Measurements from ENCODE around the gene HSPB6.

HSPB6 gene

DNA sequence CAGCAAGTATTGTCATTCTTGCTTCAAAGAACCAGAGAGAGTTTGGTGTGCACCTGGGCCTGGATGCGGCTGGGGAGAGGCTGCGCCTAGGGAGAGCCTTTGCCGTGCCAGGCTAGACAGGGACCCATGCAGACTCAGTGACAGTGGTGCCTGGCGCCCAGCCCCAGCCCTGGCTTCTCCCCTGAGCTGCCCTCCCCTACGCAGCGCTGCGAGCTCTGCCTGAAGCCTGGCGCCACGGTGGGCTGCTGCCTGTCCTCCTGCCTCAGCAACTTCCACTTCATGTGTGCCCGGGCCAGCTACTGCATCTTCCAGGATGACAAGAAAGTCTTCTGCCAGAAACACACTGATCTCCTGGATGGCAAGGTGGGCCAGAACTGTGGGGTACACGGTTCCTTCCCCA, 27.1 kb downstream of the HSPB6 start:
- Histone ChIP-seq H3K27me3 (ENCODE audit: low read length) (no peaks in the 10 kb centered on the region), H4K20me1 (ENCODE audit: low read depth, low read length) (no peaks in the 10 kb centered on the region), H3K27ac (ENCODE audit: low read depth, low read length) (no peak overlapping the region), H3K79me2 (ENCODE audit: insufficient read depth, low read length) (no peaks in the 10 kb centered on the region), H3K4me2 (ENCODE audit: low read depth, low read length, poor library complexity, severe bottlenecking) (no peak overlapping the region), H3F3A (ENCODE audit: insufficient read depth) (no peaks in the 10 kb centered on the region), H3K9ac (ENCODE audit: low read length) (no peak overlapping the region), H3K9me2 (replicated peaks; ENCODE audit: insufficient read depth, low read length) (no peaks in the 10 kb centered on the region), H3K36me3 (ENCODE audit: low read length) (no peaks in the 10 kb centered on the region; the same call in 1 of the 2 replicates), H2AFZ (ENCODE audit: low read depth, low read length, severe bottlenecking) (no peak overlapping the region), H3K9me3 (ENCODE audit: insufficient read depth, low read length) (no peaks in the 10 kb centered on the region), H3K4me3 (ENCODE audit: insufficient read depth, low read length, poor library complexity, severe bottlenecking) (no peak overlapping the region)
- no peak for TF ChIP-seq EZH2phosphoT487 (conservative IDR thresholded peaks at IDR 0.05; ENCODE audit: low read length)
- TF ChIP-seq CTCF (IDR thresholded peaks at IDR 0.05; ENCODE audit: insufficient read depth, low read length, poor library complexity, severe bottlenecking), result no peak

DNA sequence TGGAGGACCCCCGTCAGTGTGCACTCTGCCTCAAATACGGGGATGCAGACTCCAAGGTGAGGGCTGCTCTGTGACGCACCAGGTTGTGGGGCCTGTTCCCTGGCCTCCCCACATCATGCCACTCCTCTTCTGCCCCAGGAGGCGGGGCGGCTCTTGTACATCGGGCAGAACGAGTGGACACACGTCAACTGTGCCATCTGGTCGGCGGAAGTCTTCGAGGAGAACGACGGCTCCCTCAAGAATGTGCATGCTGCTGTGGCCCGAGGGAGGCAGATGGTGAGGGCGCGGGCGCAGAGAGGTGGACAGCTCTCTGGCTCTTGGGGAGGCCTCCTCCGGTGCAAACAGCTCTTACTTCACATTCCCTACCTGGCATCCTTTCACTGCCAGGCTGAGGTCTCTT, 27.8 kb downstream of the HSPB6 start:
- Histone ChIP-seq H3K27ac (ENCODE audit: low read depth, low read length) (no peak overlapping the region), H3K4me2 (ENCODE audit: low read depth, low read length, poor library complexity, severe bottlenecking) (no peak overlapping the region), H3K4me3 (ENCODE audit: insufficient read depth, low read length, poor library complexity, severe bottlenecking) (no peak overlapping the region), H3K9me2 (replicated peaks; ENCODE audit: insufficient read depth, low read length) (no peaks in the 10 kb centered on the region), H3K27me3 (ENCODE audit: low read length) (no peaks in the 10 kb centered on the region), H4K20me1 (ENCODE audit: low read depth, low read length) (no peaks in the 10 kb centered on the region), H3K36me3 (ENCODE audit: low read length) (no peaks in the 10 kb centered on the region; the same call in 1 of the 2 replicates), H3K9ac (ENCODE audit: low read length) (no peak overlapping the region), H3K9me3 (ENCODE audit: insufficient read depth, low read length) (no peaks in the 10 kb centered on the region), H3K79me2 (ENCODE audit: insufficient read depth, low read length) (no peaks in the 10 kb centered on the region), H2AFZ (ENCODE audit: low read depth, low read length, severe bottlenecking) (no peak overlapping the region), H3F3A (ENCODE audit: insufficient read depth) (no peaks in the 10 kb centered on the region)
- TF ChIP-seq EZH2phosphoT487 (conservative IDR thresholded peaks at IDR 0.05; ENCODE audit: low read length) (no peak), CTCF (IDR thresholded peaks at IDR 0.05; ENCODE audit: insufficient read depth, low read length, poor library complexity, severe bottlenecking) (no peak)

DNA sequence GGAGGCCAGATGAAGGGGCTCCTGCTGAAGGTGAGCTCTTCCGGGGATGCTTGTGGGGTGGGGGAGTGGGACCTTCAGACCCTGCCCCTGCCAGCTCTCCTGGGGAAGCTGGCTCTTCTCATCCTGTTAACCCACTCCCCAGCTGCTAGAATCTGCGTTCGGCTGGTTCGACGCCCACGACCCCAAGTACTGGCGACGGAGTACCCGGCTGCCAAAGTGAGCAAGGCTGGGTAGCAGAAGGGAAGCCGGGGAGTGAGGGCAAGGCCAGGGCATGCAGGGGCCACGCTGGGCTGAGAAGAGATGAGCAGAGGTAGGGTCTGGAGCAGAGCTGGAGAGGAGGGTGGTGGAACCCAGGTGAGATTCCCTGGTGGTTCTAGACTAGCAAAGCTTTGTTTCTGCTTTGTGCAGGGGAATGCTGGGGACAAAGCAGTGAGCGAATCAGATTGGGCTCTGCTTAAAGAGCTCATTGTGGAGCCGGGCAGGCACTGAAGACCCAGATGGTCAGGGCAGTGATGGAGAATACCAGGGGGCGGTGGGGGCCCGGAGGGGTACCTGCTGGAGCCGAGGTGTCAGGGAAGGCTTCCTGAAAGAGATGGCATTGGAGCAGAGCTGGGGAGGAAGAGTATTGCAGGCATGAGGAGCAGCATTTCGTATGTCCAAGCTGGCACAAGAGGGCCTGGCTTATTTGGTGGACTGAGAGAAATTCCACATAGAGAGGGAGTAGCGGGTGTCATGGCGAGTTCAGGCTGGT, 28.7 kb downstream of the HSPB6 start:
- H3K9me2 ChIP-seq (replicated peaks; ENCODE audit: insufficient read depth, low read length), result no peaks in the 10 kb centered on the region
- no peak for TF ChIP-seq EZH2phosphoT487 (conservative IDR thresholded peaks at IDR 0.05; ENCODE audit: low read length)
- no peak for TF ChIP-seq CTCF (IDR thresholded peaks at IDR 0.05; ENCODE audit: insufficient read depth, low read length, poor library complexity, severe bottlenecking)

More for the DNA sequence above, 28.7 kb downstream of the HSPB6 start:
- no peak overlapping the region for H2AFZ ChIP-seq (ENCODE audit: low read depth, low read length, severe bottlenecking)
- no peaks in the 10 kb centered on the region for H4K20me1 ChIP-seq (ENCODE audit: low read depth, low read length)
- no peak overlapping the region for H3K9ac ChIP-seq (ENCODE audit: low read length)
- no peak overlapping the region for H3K4me3 ChIP-seq (ENCODE audit: insufficient read depth, low read length, poor library complexity, severe bottlenecking)
- H3K27ac ChIP-seq (ENCODE audit: low read depth, low read length), result no peak overlapping the region
- no peaks in the 10 kb centered on the region; the same call in 1 of the 2 replicates for H3K36me3 ChIP-seq (ENCODE audit: low read length)
- no peaks in the 10 kb centered on the region for H3F3A ChIP-seq (ENCODE audit: insufficient read depth)
- H3K4me2 ChIP-seq (ENCODE audit: low read depth, low read length, poor library complexity, severe bottlenecking), result no peak overlapping the region
- no peaks in the 10 kb centered on the region for H3K27me3 ChIP-seq (ENCODE audit: low read length)
- no peaks in the 10 kb centered on the region for H3K79me2 ChIP-seq (ENCODE audit: insufficient read depth, low read length)
- H3K9me3 ChIP-seq (ENCODE audit: insufficient read depth, low read length), result no peaks in the 10 kb centered on the region

All from SU-DHL-6 (cell line).